Measurements from ENCODE around the gene ARHGAP26.

GRCh38 chr5:143133721-143134120, 363.5 kb downstream of the ARHGAP26 start:
- TF ChIP-seq EZH2phosphoT487 (IDR thresholded peaks at IDR 0.05; ENCODE audit: borderline replicate concordance, low read length), result no peak
- TF ChIP-seq, protein P1, sequence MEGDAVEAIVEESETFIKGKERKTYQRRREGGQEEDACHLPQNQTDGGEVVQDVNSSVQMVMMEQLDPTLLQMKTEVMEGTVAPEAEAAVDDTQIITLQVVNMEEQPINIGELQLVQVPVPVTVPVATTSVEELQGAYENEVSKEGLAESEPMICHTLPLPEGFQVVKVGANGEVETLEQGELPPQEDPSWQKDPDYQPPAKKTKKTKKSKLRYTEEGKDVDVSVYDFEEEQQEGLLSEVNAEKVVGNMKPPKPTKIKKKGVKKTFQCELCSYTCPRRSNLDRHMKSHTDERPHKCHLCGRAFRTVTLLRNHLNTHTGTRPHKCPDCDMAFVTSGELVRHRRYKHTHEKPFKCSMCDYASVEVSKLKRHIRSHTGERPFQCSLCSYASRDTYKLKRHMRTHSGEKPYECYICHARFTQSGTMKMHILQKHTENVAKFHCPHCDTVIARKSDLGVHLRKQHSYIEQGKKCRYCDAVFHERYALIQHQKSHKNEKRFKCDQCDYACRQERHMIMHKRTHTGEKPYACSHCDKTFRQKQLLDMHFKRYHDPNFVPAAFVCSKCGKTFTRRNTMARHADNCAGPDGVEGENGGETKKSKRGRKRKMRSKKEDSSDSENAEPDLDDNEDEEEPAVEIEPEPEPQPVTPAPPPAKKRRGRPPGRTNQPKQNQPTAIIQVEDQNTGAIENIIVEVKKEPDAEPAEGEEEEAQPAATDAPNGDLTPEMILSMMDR (IDR thresholded peaks at IDR 0.05; ENCODE audit: low read depth, low read length, poor library complexity, severe bottlenecking), result no peak

Measured in DOHH2 (cell line).